ENCODE results near the gene TUFT1.

The TUFT1 gene

GRCh38 chr1:151504759-151505158 is 35.4 kb upstream of the TUFT1 start:
- peak; percentile 50; the same call in 1 of the 2 replicates for TF ChIP-seq ZNF335 (tag by site-specific recombination; conservative IDR thresholded peaks at IDR 0.05)
- TF ChIP-seq SP7 (tag by site-specific recombination; IDR thresholded peaks at IDR 0.05), result peak; percentile 99
- 0 out of 2 replicates have a peak, but pooled peaks have one; percentile 16 for TF ChIP-seq PRDM1 (tag by site-specific recombination; IDR thresholded peaks at IDR 0.05)
- TF ChIP-seq FEZF1 (tag by site-specific recombination; IDR thresholded peaks at IDR 0.05), result peak; percentile 33; the same call in 1 of the 2 replicates
- TF ChIP-seq ZNF140 (tag by site-specific recombination; IDR thresholded peaks at IDR 0.05), result no peak
- no peak for TF ChIP-seq ZNF692 (tag by site-specific recombination; IDR thresholded peaks at IDR 0.05)
- no peak for TF ChIP-seq ZNF362 (tag by site-specific recombination; IDR thresholded peaks at IDR 0.05)

GRCh38 chr1:151508833-151509232 is 31.3 kb upstream of the TUFT1 start:
- Histone ChIP-seq H3K4me1 (ENCODE audit: control insufficient read depth, insufficient read depth, low read length) (peaks cover 13% of the 10 kb centered on the region), H3K4me3 (ENCODE audit: low read depth, low read length) (no peak overlapping the region), H3K27ac (ENCODE audit: extremely low read depth, low read depth, low read length) (no peak overlapping the region), H3K9me3 (ENCODE audit: control insufficient read depth, insufficient read depth, low read depth, low read length) (no peaks in the 10 kb centered on the region), H3K36me3 (ENCODE audit: control insufficient read depth in 2 of 2, insufficient read depth in 1 of 2, low read length in 2 of 2) (no peaks in the 10 kb centered on the region)
- CTCF ChIA-PET, result no interaction called here
- POLR2A ChIA-PET, result interaction anchor here (0.7 kb wide), 1 partner anchor 110 kb away, joined by 6 read pairs; no protein-coding TSS in a partner anchor
- 0 out of 2 replicates have a peak, but pooled peaks have one; percentile 11 for TF ChIP-seq PRDM6 (tag by site-specific recombination; IDR thresholded peaks at IDR 0.05)
- no peak for TF ChIP-seq ATF2 (tag by site-specific recombination; IDR thresholded peaks at IDR 0.05; ENCODE audit: low read depth)
- no peak for TF ChIP-seq PRDM2 (tag by site-specific recombination; IDR thresholded peaks at IDR 0.05; ENCODE audit: borderline replicate concordance)
- no peak for TF ChIP-seq ZNF394 (tag by site-specific recombination; IDR thresholded peaks at IDR 0.05; ENCODE audit: borderline replicate concordance)
- no peak for TF ChIP-seq HOXC10 (CRISPR knock-in tag; IDR thresholded peaks at IDR 0.05)
- TF ChIP-seq ZNF121 (tag by site-specific recombination; IDR thresholded peaks at IDR 0.05), result peak; percentile 70
- no peak for TF ChIP-seq MEIS1 (CRISPR knock-in tag; IDR thresholded peaks at IDR 0.05; ENCODE audit: borderline replicate concordance)
- no peak for TF ChIP-seq SETDB1 (IDR thresholded peaks at IDR 0.05; ENCODE audit: insufficient read length, low read length)
- TF ChIP-seq ZNF354C (tag by site-specific recombination; IDR thresholded peaks at IDR 0.05; ENCODE audit: borderline replicate concordance, low read depth), result no peak
- TF ChIP-seq ZSCAN5A (tag by site-specific recombination; IDR thresholded peaks at IDR 0.05), result no peak
- no peak for TF ChIP-seq ZNF221 (tag by site-specific recombination; IDR thresholded peaks at IDR 0.05; ENCODE audit: borderline replicate concordance)
- TF ChIP-seq ZNF777 (tag by site-specific recombination; IDR thresholded peaks at IDR 0.05; ENCODE audit: borderline replicate concordance), result no peak
- no peak for TF ChIP-seq ZNF571 (tag by site-specific recombination; IDR thresholded peaks at IDR 0.05)
- TF ChIP-seq ZXDB (tag by site-specific recombination; IDR thresholded peaks at IDR 0.05), result no peak
- no peak for TF ChIP-seq ZNF10 (tag by site-specific recombination; IDR thresholded peaks at IDR 0.05)

More at GRCh38 chr1:151504759-151505158, 35.4 kb upstream of the TUFT1 start:
- ChIA-PET POLR2A (interaction anchor here (0.9 to 2.5 kb wide), 2 partner anchors 10 to 35 kb away, joined by 7 read pairs; partner anchors contain the start of gene TUFT1), CTCF (interaction anchor here (0.6 to 1.2 kb wide), 4 partner anchors 30 to 246 kb away, joined by 3 read pairs; partner anchors contain the start of gene PSMB4)
- no peaks in the 10 kb centered on the region for H3K9me3 ChIP-seq (ENCODE audit: control insufficient read depth, insufficient read depth, low read depth, low read length)
- H3K36me3 ChIP-seq (ENCODE audit: control insufficient read depth in 2 of 2, insufficient read depth in 1 of 2, low read length in 2 of 2), result no peaks in the 10 kb centered on the region
- no peaks in the 10 kb centered on the region for H3K4me1 ChIP-seq (ENCODE audit: control insufficient read depth, insufficient read depth, low read length)
- H3K27ac ChIP-seq (ENCODE audit: extremely low read depth, low read depth, low read length), result no peak overlapping the region
- H3K4me3 ChIP-seq (ENCODE audit: low read depth, low read length), result no peak overlapping the region
